Liver (tissue), 9 donors: ENCODE data around the gene RXRG. TPM values are rescaled to one million over a fixed set of nuclear protein-coding genes. Genes with fewer than 3 reads are reported as not detected.

ENCODE experiments used
- DNase-seq: peaks from one replicate; pipeline ENCODE4 v3.0.0-alpha.2; 2017; ENCODE audit warnings: low spot score
- H3K27ac ChIP-seq, 2 donors: one replicate each; pipeline ENCODE4 v1.7.0; 2013; ENCODE audit warnings: inconsistent platforms in 2 of 2, low read length in 2 of 2, control low read depth in 1 of 2, low read depth in 1 of 2, mild to moderate bottlenecking in 1 of 2
- H3K27me3 ChIP-seq, 4 donors: one replicate each; pipeline versions ENCODE4 v1.6.1 to v1.7.0; 2013; ENCODE audit warnings: low read length in 3 of 4, inconsistent platforms in 1 of 4, mild to moderate bottlenecking in 1 of 4, moderate library complexity in 1 of 4; ENCODE audit not compliant: control insufficient read depth in 4 of 4, insufficient read depth in 4 of 4
- H3K36me3 ChIP-seq, 4 donors: one replicate each; pipeline versions ENCODE4 v1.6.1 to v1.7.0; 2013; ENCODE audit warnings: low read length in 3 of 4, mild to moderate bottlenecking in 3 of 4, low read depth in 1 of 4, moderate library complexity in 1 of 4; ENCODE audit not compliant: control insufficient read depth in 4 of 4, insufficient read depth in 3 of 4
- H3K4me1 ChIP-seq, 4 donors: one replicate each; pipeline versions ENCODE4 v1.6.1 to v1.7.0; 2013; ENCODE audit warnings: low read length in 3 of 4, mild to moderate bottlenecking in 3 of 4, moderate library complexity in 1 of 4; ENCODE audit not compliant: control insufficient read depth in 4 of 4, insufficient read depth in 4 of 4
- H3K4me3 ChIP-seq, 3 donors: one replicate each; pipeline versions ENCODE4 v1.6.1 to v1.7.0; 2013; ENCODE audit warnings: low read length in 3 of 3, control low read depth in 1 of 3, low read depth in 1 of 3, mild to moderate bottlenecking in 1 of 3
- H3K9ac ChIP-seq, 2 donors: one replicate each; pipeline ENCODE4 v1.7.0; 2013; ENCODE audit warnings: low read length in 2 of 2, mild to moderate bottlenecking in 2 of 2, moderate library complexity in 2 of 2, control low read depth in 1 of 2, low read depth in 1 of 2
- H3K9me3 ChIP-seq, 4 donors: one replicate each; pipeline versions ENCODE4 v1.6.1 to v1.7.0; 2013; ENCODE audit warnings: low read length in 3 of 4; ENCODE audit not compliant: control insufficient read depth in 4 of 4
- EGR1 ChIP-seq, 2 donors: IDR thresholded peaks; 2 replicates each; pipeline ENCODE4 v1.6.1; 2016 to 2018; ENCODE audit warnings: antibody characterized with exemption in 2 of 2, low read depth in 2 of 2
- FOXA1 ChIP-seq: IDR thresholded peaks from 2 replicates; pipeline ENCODE4 v1.6.1; 2016; ENCODE audit warnings: antibody characterized with exemption
- FOXA2 ChIP-seq: IDR thresholded peaks from 2 replicates; pipeline ENCODE4 v1.6.1; 2016; ENCODE audit warnings: antibody characterized with exemption
- GABPA ChIP-seq, 2 donors: IDR thresholded peaks in 1 of 2; conservative IDR thresholded peaks in 1 of 2; 2 replicates each; pipeline ENCODE4 v1.6.1; 2016; ENCODE audit warnings: antibody characterized with exemption in 2 of 2, mild to moderate bottlenecking in 1 of 2, moderate library complexity in 1 of 2
- HNF4A ChIP-seq, 2 donors: conservative IDR thresholded peaks; 2 replicates each; pipeline ENCODE4 v1.6.1; 2016; ENCODE audit warnings: antibody characterized with exemption in 2 of 2, mild to moderate bottlenecking in 2 of 2
- HNF4G ChIP-seq: IDR thresholded peaks from 2 replicates; pipeline ENCODE4 v1.6.1; 2016; ENCODE audit warnings: antibody characterized with exemption
- JUND ChIP-seq, 2 donors: IDR thresholded peaks; 2 replicates each; pipeline ENCODE4 v1.6.1; 2016; ENCODE audit warnings: antibody characterized with exemption in 2 of 2
- MAX ChIP-seq: IDR thresholded peaks from 2 replicates; pipeline ENCODE4 v1.6.1; 2016; ENCODE audit warnings: antibody characterized with exemption
- RAD21 ChIP-seq, 2 donors: IDR thresholded peaks; 2 replicates each; pipeline ENCODE4 v1.6.1; 2016; ENCODE audit warnings: antibody characterized with exemption in 2 of 2, mild to moderate bottlenecking in 2 of 2
- REST ChIP-seq: IDR thresholded peaks from 2 replicates; pipeline ENCODE4 v1.6.1; 2016; ENCODE audit warnings: antibody characterized with exemption, mild to moderate bottlenecking
- RXRA ChIP-seq, 2 donors: IDR thresholded peaks; 2 replicates each; pipeline ENCODE4 v1.6.1; 2017 to 2018; ENCODE audit warnings: antibody characterized with exemption in 2 of 2, mild to moderate bottlenecking in 1 of 2
- SP1 ChIP-seq: IDR thresholded peaks from 2 replicates; pipeline ENCODE4 v1.6.1; 2018; ENCODE audit warnings: antibody characterized with exemption, mild to moderate bottlenecking
- TAF1 ChIP-seq: conservative IDR thresholded peaks from 2 replicates; pipeline ENCODE4 v1.6.1; 2016; ENCODE audit warnings: antibody characterized with exemption, mild to moderate bottlenecking
- WGBS: extraction: QIAGEN DNeasy Blood & Tissue Kit; methylation state at CpG from one replicate; pipeline ENCODE4 v1.1.7; 2013; 5-methylcytosine and 5-hydroxymethylcytosine counted together
- polyA plus RNA-seq, 2 donors: library from polyadenylated mRNA; stranded (reverse) in 1 of 2; unstranded in 1 of 2; fragments of 200-250 nt in 1 of 2; fragments of >200 nt in 1 of 2; fragmentation: Nextera tagmentation in 1 of 2; extraction: Ambion mirVana in 1 of 2; gene quantifications; one replicate each; pipeline versions ENCODE4 v1.2.1 to v1.2.3, GENCODE V29; 2013 to 2015
- total RNA-seq, 2 donors: library from RNA; depleted of rRNA; stranded (reverse); fragments of >200 nt; gene quantifications; one replicate each; pipeline ENCODE4 v1.2.3, GENCODE V29; 2014
- TF ChIP-seq, protein P1 (sequence below): fragments of 150-350 bp; IDR thresholded peaks from 2 replicates; pipeline ENCODE4 v1.5.1; 2017; ENCODE audit warnings: improper control_type of control experiment, low read depth, low read length; ENCODE audit not compliant: missing input control
- donor health status: healthy.
- donor health status: healthy.
- donor health status: healthy.
- donor health status: healthy.
- donor health status: healthy.

The RXRG gene
- total and polyA plus RNA-seq, 4 donors = 0.12 to 0.44 (median 0.42) TPM; not detected in 1

DNA sequence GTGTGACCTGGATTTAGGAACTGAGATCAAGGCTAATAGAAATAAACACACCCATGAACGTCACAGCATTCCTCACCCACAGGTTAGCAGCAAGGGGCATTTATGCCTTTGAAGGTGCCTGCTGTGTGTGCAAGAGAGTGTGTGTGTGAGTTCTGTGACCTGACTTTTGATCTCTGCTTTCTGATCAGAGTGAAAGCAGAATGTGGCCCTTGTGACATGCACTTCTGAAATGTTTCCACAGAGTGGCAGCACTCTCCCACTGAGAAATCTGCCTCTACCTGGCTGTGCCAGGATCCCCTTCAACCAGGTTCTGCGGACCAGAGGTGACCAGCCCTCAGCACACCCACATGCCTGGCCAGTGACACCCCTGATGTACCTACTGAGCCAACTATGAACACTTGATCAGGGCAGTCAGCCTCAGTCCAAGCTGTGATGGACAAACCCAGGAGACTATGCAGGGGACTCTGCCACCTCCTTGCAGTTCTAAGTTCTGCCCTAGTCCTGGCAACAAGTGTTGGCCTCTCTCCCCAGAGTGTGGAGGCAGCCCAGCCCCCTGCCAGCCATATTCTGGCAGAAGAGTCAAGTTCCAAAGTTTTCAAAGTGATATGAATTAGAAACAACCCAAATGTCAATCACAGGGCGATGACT is 41.0 kb downstream of the RXRG start (continued):
- TF ChIP-seq, protein P1, sequence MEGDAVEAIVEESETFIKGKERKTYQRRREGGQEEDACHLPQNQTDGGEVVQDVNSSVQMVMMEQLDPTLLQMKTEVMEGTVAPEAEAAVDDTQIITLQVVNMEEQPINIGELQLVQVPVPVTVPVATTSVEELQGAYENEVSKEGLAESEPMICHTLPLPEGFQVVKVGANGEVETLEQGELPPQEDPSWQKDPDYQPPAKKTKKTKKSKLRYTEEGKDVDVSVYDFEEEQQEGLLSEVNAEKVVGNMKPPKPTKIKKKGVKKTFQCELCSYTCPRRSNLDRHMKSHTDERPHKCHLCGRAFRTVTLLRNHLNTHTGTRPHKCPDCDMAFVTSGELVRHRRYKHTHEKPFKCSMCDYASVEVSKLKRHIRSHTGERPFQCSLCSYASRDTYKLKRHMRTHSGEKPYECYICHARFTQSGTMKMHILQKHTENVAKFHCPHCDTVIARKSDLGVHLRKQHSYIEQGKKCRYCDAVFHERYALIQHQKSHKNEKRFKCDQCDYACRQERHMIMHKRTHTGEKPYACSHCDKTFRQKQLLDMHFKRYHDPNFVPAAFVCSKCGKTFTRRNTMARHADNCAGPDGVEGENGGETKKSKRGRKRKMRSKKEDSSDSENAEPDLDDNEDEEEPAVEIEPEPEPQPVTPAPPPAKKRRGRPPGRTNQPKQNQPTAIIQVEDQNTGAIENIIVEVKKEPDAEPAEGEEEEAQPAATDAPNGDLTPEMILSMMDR = peak; percentile 80
- peak; percentile 54 to 56 for TF ChIP-seq RXRA (IDR thresholded peaks at IDR 0.05)
- no peak for TF ChIP-seq EGR1 (IDR thresholded peaks at IDR 0.05; ENCODE audit: low read depth in 2 of 2)

DNA sequence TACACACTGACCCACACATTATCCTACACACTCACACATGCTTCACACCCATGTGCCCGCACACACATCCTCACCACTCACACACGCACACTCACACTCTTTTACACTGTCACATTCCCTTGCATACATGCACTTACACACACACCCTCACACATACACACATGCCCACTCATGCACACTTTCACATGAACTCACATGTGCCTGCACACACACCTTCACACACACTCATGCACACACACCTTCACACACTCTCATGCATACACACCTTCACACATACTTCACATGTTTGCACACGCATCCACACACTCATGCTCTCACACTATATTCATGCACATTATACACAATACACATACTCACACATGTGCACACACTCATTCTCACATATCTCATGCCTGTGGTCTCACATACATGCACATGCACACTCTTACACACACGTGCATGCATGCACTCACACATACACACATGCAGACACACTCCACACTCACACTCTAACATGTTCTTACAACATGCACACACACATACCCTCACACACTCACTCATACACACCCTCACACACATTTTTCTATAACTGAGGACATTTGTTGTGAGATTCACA is 42.3 kb downstream of the RXRG start:
- no peak overlapping the region for H3K9ac ChIP-seq
- H3K36me3 ChIP-seq = no peaks in the 10 kb centered on the region
- 91% methylated on average over 4 of the region's 4 CpGs for WGBS
- no peak overlapping the region for H3K27ac ChIP-seq
- TF ChIP-seq HNF4G = no peak
- TF ChIP-seq RAD21 (IDR thresholded peaks at IDR 0.05) = no peak
- no peak for DNase-seq
- H3K27me3 ChIP-seq = no peaks in the 10 kb centered on the region
- no peaks in the 10 kb centered on the region for H3K9me3 ChIP-seq
- peaks cover 0 to 4% (median 1%) of the 10 kb centered on the region in 4 donors for H3K4me1 ChIP-seq
- no peak overlapping the region for H3K4me3 ChIP-seq

DNA sequence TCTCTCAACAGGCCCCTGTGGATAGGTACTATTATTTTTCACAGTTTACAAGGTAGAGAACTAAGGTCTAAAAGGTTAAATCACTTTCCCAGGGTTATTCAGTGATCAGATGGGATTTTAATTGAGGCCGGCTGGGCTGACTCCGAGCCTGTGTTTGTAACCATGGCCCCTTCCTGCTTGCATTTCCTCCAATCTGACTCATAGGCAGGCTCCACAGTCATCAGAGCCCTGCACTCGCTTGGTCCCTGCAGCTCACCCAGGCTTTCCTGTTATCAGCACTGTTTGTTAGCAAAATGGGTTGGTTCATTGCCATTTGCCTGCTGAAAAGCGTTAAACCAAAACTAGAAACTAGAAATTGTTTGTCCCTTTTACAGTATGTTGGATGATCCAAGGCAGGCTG is 47.0 kb downstream of the RXRG start:
- WGBS = 64% methylated on average over 4 of the region's 4 CpGs
- H3K36me3 ChIP-seq = no peaks in the 10 kb centered on the region
- TF ChIP-seq SP1 = no peak
- TF ChIP-seq RXRA (IDR thresholded peaks at IDR 0.05) = no peak
- no peak for TF ChIP-seq HNF4G
- no peak for TF ChIP-seq GABPA (IDR thresholded peaks at IDR 0.05 in 1 of 2, conservative IDR thresholded peaks at IDR 0.05 in 1 of 2)
- no peak overlapping the region for H3K27ac ChIP-seq
- no peaks in the 10 kb centered on the region for H3K9me3 ChIP-seq
- H3K9ac ChIP-seq = no peak overlapping the region
- no peak overlapping the region for H3K4me3 ChIP-seq
- H3K27me3 ChIP-seq = no peaks in the 10 kb centered on the region
- DNase-seq = no peak
- peaks cover 0 to 2% (median 0%) of the 10 kb centered on the region in 4 donors for H3K4me1 ChIP-seq

- Histone ChIP-seq H3K36me3 (no peaks in the 10 kb centered on the region), H3K27ac (no peak overlapping the region), H3K9ac (no peak overlapping the region), H3K4me1 (peaks cover 0 to 3% (median 0%) of the 10 kb centered on the region in 4 donors), H3K9me3 (no peaks in the 10 kb centered on the region), H3K27me3 (no peaks in the 10 kb centered on the region), H3K4me3 (no peak overlapping the region)
- TF ChIP-seq REST = no peak
- TF ChIP-seq HNF4G = no peak
- no peak for TF ChIP-seq FOXA2
- no peak for TF ChIP-seq TAF1
- TF ChIP-seq HNF4A (conservative IDR thresholded peaks at IDR 0.05) = no peak
- TF ChIP-seq FOXA1 = no peak
- no peak for TF ChIP-seq JUND (IDR thresholded peaks at IDR 0.05)
- no peak for TF ChIP-seq GABPA (IDR thresholded peaks at IDR 0.05 in 1 of 2, conservative IDR thresholded peaks at IDR 0.05 in 1 of 2)
- no peak for TF ChIP-seq EGR1 (IDR thresholded peaks at IDR 0.05; ENCODE audit: low read depth in 2 of 2)
- TF ChIP-seq MAX = no peak
- WGBS = 95% methylated on average over 4 of the region's 4 CpGs
- DNase-seq = no peak
These were observed 49.0 kb downstream of the RXRG start for GRCh38 chr1:165395901-165396300.
